H1 (cell line): ENCODE results near the gene FAM221B. TPM values are rescaled to one million over a fixed set of nuclear protein-coding genes. Genes with fewer than 3 reads are reported as not detected.

Experiments used
- PHF8 ChIP-seq: fragments of 200-600 bp; sonication (generic); conservative IDR thresholded peaks from 2 replicates; pipeline ENCODE4 v1.7.1; 2012; ENCODE audit warnings: low read depth, mild to moderate bottlenecking, inconsistent platforms, low read length, moderate library complexity
- polyA plus RNA-seq, 7 experiments: library from polyadenylated mRNA; depleted of rRNA in 3 of 7; stranded (reverse) in 5 of 7; unstranded in 2 of 7; fragments of >200 nt in 5 of 7; fragments of 200-250 nt in 2 of 7; gene quantifications; 1 replicate in 5 of 7; 2 replicates in 1 of 7; 4 replicates in 1 of 7; pipeline versions ENCODE4 v1.2.1 to v1.2.3, GENCODE V29; 2011 to 2013; ENCODE audit warnings: missing spikeins in 2 of 7, mixed read lengths in 2 of 7
- total RNA-seq: library from RNA; stranded (reverse); fragmentation: NEBNext Ultra II Directional; extraction: Animal tissue kit (Norgen Biotek cat#: 25700); gene quantifications from 2 replicates; pipeline ENCODE4 v1.2.1, GENCODE V29; 2021

Gene FAM221B
- total and polyA plus RNA-seq, 2 of the 8 experiments (the other 6 are each of a cell fraction or from before 2014, with no cell fraction given), result not detected

DNA sequence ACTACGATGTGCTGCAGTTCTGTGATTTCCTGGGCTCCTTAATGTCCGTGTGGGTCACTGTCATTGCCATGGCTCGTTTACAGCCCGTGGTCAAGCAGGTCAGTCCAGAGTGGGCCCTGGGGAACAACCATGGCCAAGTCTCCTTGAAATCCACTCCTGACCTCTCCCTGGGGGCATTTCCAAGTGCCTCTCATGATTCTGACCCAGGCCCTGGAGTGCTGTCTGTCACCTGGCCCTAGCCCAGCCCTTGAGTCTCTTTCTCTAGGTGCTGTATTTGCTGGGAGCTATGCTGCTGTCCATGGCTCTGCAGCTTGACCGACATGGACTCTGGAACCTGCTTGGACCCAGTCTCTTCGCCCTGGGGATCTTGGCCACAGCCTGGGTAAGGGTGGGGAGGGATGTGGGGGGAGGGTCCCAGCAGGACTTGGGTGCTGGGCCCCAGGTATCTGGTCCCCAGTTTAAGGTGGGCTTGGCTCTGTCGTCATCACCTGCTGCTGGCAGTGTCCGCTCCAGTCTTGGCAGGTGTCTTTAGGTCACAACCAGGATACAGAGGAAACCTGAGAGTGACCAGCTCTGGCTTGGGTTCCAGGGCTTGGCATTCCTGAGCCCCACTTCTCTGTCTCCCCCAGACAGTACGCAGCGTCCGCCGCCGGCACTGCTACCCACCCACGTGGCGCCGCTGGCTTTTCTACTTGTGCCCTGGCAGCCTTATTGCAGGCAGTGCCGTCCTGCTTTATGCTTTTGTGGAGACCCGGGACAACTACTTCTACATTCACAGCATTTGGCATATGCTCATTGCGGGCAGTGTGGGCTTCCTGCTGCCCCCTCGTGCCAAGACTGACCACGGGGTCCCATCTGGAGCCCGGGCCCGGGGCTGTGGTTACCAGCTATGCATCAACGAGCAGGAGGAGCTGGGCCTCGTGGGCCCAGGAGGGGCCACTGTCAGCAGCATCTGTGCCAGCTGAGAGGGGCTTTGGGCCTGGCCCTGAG lies 24.6 kb upstream of the FAM221B start (continued):
- no peak for TF ChIP-seq PHF8
